Gastrocnemius medialis (tissue), 4 donors: ENCODE data around the gene PHACTR3. TPM values are rescaled to one million over a fixed set of nuclear protein-coding genes. Genes with fewer than 3 reads are reported as not detected.
A peak's percentile ranks its signal among the peaks of the same experiment; 100 is the strongest.

Experiments used
- ATAC-seq, 2 donors: fragments of 150-250 bp; one replicate each; pipeline ENCODE4 v1.9.1; 2016
- DNase-seq, 2 donors: peaks; one replicate each; pipeline ENCODE4 v3.0.0-alpha.2; 2019
- H3K27ac ChIP-seq, 4 donors: fragments of 200-600 bp; sonication (generic); 1 replicate in 1 of 4; 2 replicates in 3 of 4; pipeline ENCODE4 v1.5.1; 2016 to 2018; ENCODE audit warnings: mild to moderate bottlenecking in 2 of 4, moderate library complexity in 1 of 4
- H3K27me3 ChIP-seq, 3 donors: fragments of 200-600 bp; sonication (generic) in 2 of 3; 1 replicate in 1 of 3; 2 replicates in 2 of 3; pipeline versions ENCODE4 v1.5.1 to v1.6.0; 2016 to 2019; ENCODE audit warnings: mild to moderate bottlenecking in 1 of 3, moderate library complexity in 1 of 3
- H3K36me3 ChIP-seq, 2 donors: fragments of 200-600 bp; sonication (generic) in 1 of 2; one replicate each; pipeline ENCODE4 v1.5.1; 2017 to 2018
- H3K4me1 ChIP-seq, 2 donors: fragments of 200-600 bp; sonication (generic) in 1 of 2; one replicate each; pipeline ENCODE4 v1.5.1; 2016 to 2017; ENCODE audit warnings: mild to moderate bottlenecking in 2 of 2
- H3K4me3 ChIP-seq, 4 donors: fragments of 200-600 bp; sonication (generic) in 3 of 4; 1 replicate in 1 of 4; 2 replicates in 3 of 4; pipeline ENCODE4 v1.5.1; 2016 to 2019; ENCODE audit warnings: mild to moderate bottlenecking in 2 of 4
- H3K9me3 ChIP-seq, 3 donors: fragments of 200-600 bp; sonication (generic) in 2 of 3; 1 replicate in 1 of 3; 2 replicates in 2 of 3; pipeline ENCODE4 v1.5.1; 2016 to 2019
- POLR2A ChIP-seq, 2 donors: fragments of 450-650 bp; IDR thresholded peaks; one replicate each; pipeline ENCODE4 v1.6.1; 2017; ENCODE audit warnings: antibody characterized with exemption in 2 of 2, mild to moderate bottlenecking in 2 of 2, moderate library complexity in 2 of 2
- in situ Hi-C, 4 donors: fragments of 200-750 bp; cut with MboI; loops; one replicate each; pipeline versions ENCODE4 v1.15.0 to v1.8.0; 2017; ENCODE audit warnings: low sequenced_read_pairs in 4 of 4
- intact Hi-C: fragments of 100-400 bp; cut with DNase I; formaldehyde crosslinking; loops from one replicate; pipeline ENCODE4 v1.15.1; 2023; ENCODE audit warnings: low total_unique reads
- total RNA-seq, 4 donors: library from RNA; depleted of rRNA; stranded (reverse); fragments of >200 nt; gene quantifications; one replicate each; pipeline versions ENCODE4 v1.1.0 to v1.2.3, GENCODE V29; 2016
- TF ChIP-seq, protein P1 (sequence below), 5 experiments: fragments of 450-650 bp in 3 of 5; fragments of 200-600 bp in 2 of 5; sonication (generic) in 2 of 5; IDR thresholded peaks in 4 of 5; conservative IDR thresholded peaks in 1 of 5; 1 replicate in 4 of 5; 2 replicates in 1 of 5; pipeline ENCODE4 v1.5.1; 2016 to 2019; ENCODE audit warnings: antibody characterized with exemption in 5 of 5, mild to moderate bottlenecking in 3 of 5, moderate library complexity in 3 of 5

PHACTR3 gene
- total RNA-seq, 4 donors from 2014 or later = 0.24 to 1.1 (median 0.59) TPM; not detected in 1

DNA sequence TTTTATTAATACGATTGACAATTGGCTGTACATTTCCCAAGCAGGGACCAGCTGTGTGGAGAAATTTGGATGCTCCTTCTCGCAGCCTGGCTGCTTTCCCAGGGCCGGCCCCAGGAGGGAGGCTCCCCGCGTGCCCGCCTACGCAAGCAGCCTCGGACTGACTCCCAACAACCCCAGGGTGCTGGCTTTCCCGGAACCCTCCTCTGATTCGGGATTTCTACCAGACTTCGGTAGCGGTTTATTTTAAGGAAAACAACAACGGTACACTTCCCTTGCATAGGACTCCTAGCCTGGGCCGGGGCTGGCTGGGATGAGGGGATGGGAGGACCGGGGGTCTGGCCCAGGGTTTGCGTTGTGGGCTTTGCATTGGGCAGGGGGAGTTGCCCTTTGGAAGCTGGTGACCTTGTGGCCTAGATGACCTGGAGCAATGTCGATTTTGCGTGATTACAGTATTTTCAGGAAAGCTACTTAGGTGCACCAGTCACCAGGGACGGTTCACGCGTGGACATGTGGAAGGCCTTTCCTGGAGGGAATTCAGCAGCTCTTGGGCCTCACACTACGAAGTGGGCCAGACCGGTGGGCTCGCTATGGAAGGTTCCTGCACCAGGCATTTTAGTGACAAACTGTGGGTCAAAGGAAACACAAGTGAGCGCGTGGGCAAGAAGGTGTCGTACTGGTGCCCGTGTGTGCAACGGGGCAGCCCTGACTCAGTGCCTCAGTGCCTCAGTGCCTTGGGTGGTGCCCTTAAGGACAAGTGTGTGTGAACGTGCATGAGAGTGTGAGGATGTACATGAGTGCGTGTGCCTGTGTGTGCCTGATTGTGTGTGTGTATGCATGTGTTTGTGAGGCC lies 20.7 kb upstream of the PHACTR3 start:
- intact Hi-C loops = no loop called here
- Histone ChIP-seq H3K27ac (no peak overlapping the region), H3K4me3 (no peak overlapping the region)

DNA sequence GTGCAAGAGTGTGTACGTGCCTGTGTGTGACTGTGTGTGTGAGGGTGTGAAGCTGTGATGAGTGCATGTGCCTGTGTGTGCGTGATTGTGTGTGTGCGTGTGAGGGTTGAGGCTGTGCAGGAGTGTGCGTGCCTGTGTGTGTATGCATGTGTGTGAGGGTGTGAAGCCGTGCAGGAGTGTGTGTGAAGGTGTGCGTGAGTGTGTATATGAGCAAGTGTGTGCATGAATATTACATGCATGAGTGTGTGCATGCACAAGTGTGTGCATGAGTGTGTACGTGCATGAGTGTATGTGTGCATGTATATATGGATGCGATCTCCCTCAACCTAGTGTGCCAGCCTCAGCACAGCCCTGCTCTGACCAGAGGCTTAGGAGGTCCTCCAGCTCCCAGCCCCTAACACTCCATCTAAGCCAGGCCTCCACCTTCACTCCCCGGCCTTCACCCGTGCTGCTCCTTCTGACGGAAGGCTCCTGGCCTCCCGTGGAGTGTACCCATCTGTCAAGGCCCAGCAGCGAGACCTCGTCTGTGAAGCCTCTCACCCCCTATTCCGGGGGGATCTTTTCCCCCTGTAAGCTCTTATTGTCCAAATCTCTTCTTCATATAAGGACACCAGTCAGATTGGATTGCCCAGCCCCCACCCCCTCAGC lies 19.9 kb upstream of the PHACTR3 start:
- ATAC-seq = no peak
- Histone ChIP-seq H3K27ac (no peak overlapping the region), H3K4me3 (no peak overlapping the region), H3K36me3 (no peaks in the 10 kb centered on the region), H3K27me3 (peaks cover 1 to 8% (median 6%) of the 10 kb centered on the region in 3 donors), H3K9me3 (no peaks in the 10 kb centered on the region), H3K4me1 (no peaks in the 10 kb centered on the region)
- TF ChIP-seq, protein P1, sequence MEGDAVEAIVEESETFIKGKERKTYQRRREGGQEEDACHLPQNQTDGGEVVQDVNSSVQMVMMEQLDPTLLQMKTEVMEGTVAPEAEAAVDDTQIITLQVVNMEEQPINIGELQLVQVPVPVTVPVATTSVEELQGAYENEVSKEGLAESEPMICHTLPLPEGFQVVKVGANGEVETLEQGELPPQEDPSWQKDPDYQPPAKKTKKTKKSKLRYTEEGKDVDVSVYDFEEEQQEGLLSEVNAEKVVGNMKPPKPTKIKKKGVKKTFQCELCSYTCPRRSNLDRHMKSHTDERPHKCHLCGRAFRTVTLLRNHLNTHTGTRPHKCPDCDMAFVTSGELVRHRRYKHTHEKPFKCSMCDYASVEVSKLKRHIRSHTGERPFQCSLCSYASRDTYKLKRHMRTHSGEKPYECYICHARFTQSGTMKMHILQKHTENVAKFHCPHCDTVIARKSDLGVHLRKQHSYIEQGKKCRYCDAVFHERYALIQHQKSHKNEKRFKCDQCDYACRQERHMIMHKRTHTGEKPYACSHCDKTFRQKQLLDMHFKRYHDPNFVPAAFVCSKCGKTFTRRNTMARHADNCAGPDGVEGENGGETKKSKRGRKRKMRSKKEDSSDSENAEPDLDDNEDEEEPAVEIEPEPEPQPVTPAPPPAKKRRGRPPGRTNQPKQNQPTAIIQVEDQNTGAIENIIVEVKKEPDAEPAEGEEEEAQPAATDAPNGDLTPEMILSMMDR (IDR thresholded peaks at IDR 0.05 in 4 of 5, conservative IDR thresholded peaks at IDR 0.05 in 1 of 5) = no peak
- no peak for TF ChIP-seq POLR2A (IDR thresholded peaks at IDR 0.05)
- in situ Hi-C loops = no loop called here
- intact Hi-C loops = no loop called here
- no peak for DNase-seq

More for the DNA sequence above, 20.7 kb upstream of the PHACTR3 start:
- Histone ChIP-seq H3K27me3 (peaks cover 6 to 8% (median 6%) of the 10 kb centered on the region in 3 donors), H3K4me1 (no peaks in the 10 kb centered on the region), H3K9me3 (no peaks in the 10 kb centered on the region), H3K36me3 (no peaks in the 10 kb centered on the region)
- in situ Hi-C loops = no loop called here
- DNase-seq = no peak
- peak in 1 of 2 donors; percentile 33 for ATAC-seq
- TF ChIP-seq, protein P1 (IDR thresholded peaks at IDR 0.05 in 4 of 5, conservative IDR thresholded peaks at IDR 0.05 in 1 of 5) = no peak
- no peak for TF ChIP-seq POLR2A (IDR thresholded peaks at IDR 0.05)

DNA sequence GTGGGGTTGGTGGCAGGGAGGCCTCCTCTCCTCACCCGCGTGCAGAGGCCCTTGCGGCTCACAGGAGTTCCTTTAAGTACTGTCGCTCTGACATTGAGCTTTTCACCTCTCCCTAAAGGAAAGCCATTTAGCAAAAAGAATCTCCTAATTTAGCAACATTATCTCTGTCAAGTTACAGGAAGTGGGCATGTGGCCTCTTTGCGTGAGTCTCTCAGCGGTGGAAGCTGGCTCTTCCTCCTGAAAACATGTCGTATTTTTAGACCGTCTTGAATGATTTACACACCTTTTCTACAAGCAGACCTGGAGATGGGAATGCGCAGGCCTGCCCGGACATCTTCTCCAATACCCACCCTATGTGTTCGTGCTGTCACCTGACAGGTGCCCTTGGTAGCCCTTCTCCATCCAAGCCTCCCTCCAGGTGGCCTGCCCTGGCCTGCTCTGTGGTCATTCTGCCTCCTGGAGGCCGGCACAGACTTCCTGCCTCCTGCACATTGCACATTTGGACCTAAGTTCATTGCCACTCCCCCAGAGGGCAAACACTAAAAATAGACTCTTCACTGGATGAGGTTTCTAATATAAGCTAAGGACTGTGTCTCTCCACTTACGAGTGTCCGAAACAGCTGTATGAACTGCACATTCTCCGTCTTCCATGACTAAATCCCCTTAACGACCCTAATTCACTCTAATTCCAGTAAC lies 18.5 kb upstream of the PHACTR3 start:
- no peak for ATAC-seq
- Histone ChIP-seq H3K27ac (no peak overlapping the region), H3K9me3 (no peaks in the 10 kb centered on the region), H3K36me3 (no peaks in the 10 kb centered on the region), H3K4me1 (no peaks in the 10 kb centered on the region), H3K27me3 (peaks cover 0 to 8% (median 0%) of the 10 kb centered on the region in 3 donors), H3K4me3 (no peak overlapping the region)
- intact Hi-C loops = no loop called here
- no peak for DNase-seq
- TF ChIP-seq POLR2A (IDR thresholded peaks at IDR 0.05) = no peak
- TF ChIP-seq, protein P1 (IDR thresholded peaks at IDR 0.05 in 4 of 5, conservative IDR thresholded peaks at IDR 0.05 in 1 of 5) = no peak
- in situ Hi-C loops = no loop called here

DNA sequence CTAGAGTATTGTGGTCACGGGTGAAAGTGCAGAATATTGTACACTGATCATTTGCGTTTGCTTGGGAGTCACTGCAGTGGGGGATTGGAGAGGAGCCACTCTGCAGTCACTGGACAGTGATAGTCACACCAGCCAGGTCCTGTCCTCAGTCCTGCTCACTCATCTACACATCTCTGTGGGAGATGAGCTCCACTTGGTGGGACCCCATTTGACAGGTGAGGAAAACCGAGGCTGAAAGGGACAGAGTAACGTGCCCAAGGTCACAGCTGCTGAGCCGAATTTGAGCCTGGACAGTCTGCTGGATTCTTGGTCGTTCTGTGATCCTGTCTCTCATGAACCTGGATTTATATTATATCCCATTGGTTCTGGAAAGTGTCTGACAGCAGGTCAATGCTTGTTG lies 17.7 kb upstream of the PHACTR3 start:
- TF ChIP-seq, protein P1 (IDR thresholded peaks at IDR 0.05 in 4 of 5, conservative IDR thresholded peaks at IDR 0.05 in 1 of 5) = no peak
- TF ChIP-seq POLR2A (IDR thresholded peaks at IDR 0.05) = no peak
- in situ Hi-C loops (no loop called here), intact Hi-C loops (no loop called here)
- ATAC-seq (no peak), DNase-seq (no peak)
- no peak overlapping the region for H3K27ac ChIP-seq
- H3K4me1 ChIP-seq = no peaks in the 10 kb centered on the region
- no peaks in the 10 kb centered on the region for H3K36me3 ChIP-seq
- H3K4me3 ChIP-seq = no peak overlapping the region
- H3K9me3 ChIP-seq = no peaks in the 10 kb centered on the region
- H3K27me3 ChIP-seq = peaks cover 0 to 8% (median 0%) of the 10 kb centered on the region in 3 donors
